ENCODE measurements around the gene NDRG3. TPM values are rescaled to one million over a fixed set of nuclear protein-coding genes. Genes with fewer than 3 reads are reported as not detected.

The NDRG3 gene
- total and polyA plus RNA-seq, 2 of the 8 experiments (the other 6 are each of a cell fraction or from before 2014, with no cell fraction given), result 25.7 to 32.3 TPM

DNA sequence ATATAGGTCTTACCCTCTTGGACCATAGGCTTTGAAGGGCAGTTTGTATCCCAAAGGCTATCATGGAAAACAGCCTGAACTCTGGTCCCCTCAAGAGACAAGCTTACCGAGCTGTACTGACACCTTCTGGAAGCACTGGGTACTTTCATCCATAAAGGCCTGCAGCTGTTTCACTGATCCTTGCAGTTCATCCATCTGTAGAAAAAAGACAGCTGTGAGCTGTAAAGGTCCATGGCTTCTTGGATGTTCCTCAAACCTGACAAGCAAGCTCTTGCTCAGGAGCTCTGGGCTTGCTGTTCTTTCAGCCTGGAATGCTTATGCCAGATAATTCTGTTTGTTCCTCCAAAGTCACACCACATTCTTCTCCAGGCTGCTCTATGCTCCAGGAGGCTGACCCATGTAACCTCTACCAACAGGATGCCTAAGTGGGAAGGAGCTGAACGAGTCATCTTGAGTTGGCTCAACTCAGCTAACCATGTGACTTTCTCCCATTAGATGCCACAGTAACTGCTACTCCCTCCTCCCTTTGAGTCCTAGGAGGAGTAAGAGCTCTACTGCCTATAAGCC lies 8.8 kb upstream of the NDRG3 start (continued):
- TF ChIP-seq, protein P1, sequence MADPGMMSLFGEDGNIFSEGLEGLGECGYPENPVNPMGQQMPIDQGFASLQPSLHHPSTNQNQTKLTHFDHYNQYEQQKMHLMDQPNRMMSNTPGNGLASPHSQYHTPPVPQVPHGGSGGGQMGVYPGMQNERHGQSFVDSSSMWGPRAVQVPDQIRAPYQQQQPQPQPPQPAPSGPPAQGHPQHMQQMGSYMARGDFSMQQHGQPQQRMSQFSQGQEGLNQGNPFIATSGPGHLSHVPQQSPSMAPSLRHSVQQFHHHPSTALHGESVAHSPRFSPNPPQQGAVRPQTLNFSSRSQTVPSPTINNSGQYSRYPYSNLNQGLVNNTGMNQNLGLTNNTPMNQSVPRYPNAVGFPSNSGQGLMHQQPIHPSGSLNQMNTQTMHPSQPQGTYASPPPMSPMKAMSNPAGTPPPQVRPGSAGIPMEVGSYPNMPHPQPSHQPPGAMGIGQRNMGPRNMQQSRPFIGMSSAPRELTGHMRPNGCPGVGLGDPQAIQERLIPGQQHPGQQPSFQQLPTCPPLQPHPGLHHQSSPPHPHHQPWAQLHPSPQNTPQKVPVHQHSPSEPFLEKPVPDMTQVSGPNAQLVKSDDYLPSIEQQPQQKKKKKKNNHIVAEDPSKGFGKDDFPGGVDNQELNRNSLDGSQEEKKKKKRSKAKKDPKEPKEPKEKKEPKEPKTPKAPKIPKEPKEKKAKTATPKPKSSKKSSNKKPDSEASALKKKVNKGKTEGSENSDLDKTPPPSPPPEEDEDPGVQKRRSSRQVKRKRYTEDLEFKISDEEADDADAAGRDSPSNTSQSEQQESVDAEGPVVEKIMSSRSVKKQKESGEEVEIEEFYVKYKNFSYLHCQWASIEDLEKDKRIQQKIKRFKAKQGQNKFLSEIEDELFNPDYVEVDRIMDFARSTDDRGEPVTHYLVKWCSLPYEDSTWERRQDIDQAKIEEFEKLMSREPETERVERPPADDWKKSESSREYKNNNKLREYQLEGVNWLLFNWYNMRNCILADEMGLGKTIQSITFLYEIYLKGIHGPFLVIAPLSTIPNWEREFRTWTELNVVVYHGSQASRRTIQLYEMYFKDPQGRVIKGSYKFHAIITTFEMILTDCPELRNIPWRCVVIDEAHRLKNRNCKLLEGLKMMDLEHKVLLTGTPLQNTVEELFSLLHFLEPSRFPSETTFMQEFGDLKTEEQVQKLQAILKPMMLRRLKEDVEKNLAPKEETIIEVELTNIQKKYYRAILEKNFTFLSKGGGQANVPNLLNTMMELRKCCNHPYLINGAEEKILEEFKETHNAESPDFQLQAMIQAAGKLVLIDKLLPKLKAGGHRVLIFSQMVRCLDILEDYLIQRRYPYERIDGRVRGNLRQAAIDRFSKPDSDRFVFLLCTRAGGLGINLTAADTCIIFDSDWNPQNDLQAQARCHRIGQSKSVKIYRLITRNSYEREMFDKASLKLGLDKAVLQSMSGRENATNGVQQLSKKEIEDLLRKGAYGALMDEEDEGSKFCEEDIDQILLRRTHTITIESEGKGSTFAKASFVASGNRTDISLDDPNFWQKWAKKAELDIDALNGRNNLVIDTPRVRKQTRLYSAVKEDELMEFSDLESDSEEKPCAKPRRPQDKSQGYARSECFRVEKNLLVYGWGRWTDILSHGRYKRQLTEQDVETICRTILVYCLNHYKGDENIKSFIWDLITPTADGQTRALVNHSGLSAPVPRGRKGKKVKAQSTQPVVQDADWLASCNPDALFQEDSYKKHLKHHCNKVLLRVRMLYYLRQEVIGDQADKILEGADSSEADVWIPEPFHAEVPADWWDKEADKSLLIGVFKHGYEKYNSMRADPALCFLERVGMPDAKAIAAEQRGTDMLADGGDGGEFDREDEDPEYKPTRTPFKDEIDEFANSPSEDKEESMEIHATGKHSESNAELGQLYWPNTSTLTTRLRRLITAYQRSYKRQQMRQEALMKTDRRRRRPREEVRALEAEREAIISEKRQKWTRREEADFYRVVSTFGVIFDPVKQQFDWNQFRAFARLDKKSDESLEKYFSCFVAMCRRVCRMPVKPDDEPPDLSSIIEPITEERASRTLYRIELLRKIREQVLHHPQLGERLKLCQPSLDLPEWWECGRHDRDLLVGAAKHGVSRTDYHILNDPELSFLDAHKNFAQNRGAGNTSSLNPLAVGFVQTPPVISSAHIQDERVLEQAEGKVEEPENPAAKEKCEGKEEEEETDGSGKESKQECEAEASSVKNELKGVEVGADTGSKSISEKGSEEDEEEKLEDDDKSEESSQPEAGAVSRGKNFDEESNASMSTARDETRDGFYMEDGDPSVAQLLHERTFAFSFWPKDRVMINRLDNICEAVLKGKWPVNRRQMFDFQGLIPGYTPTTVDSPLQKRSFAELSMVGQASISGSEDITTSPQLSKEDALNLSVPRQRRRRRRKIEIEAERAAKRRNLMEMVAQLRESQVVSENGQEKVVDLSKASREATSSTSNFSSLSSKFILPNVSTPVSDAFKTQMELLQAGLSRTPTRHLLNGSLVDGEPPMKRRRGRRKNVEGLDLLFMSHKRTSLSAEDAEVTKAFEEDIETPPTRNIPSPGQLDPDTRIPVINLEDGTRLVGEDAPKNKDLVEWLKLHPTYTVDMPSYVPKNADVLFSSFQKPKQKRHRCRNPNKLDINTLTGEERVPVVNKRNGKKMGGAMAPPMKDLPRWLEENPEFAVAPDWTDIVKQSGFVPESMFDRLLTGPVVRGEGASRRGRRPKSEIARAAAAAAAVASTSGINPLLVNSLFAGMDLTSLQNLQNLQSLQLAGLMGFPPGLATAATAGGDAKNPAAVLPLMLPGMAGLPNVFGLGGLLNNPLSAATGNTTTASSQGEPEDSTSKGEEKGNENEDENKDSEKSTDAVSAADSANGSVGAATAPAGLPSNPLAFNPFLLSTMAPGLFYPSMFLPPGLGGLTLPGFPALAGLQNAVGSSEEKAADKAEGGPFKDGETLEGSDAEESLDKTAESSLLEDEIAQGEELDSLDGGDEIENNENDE (IDR thresholded peaks at IDR 0.05; ENCODE audit: insufficient replicate concordance, low read length), result no peak
- no peak for TF ChIP-seq SIN3A (conservative IDR thresholded peaks at IDR 0.05 in 1 of 2, IDR thresholded peaks at IDR 0.05 in 1 of 2; ENCODE audit: low read depth in 1 of 2, low read length in 2 of 2)
- TF ChIP-seq YY1 (IDR thresholded peaks at IDR 0.05; ENCODE audit: low read depth, low read length), result 0 out of 2 replicates have a peak, but pooled peaks have one; percentile 8
- TF ChIP-seq, protein P2, sequence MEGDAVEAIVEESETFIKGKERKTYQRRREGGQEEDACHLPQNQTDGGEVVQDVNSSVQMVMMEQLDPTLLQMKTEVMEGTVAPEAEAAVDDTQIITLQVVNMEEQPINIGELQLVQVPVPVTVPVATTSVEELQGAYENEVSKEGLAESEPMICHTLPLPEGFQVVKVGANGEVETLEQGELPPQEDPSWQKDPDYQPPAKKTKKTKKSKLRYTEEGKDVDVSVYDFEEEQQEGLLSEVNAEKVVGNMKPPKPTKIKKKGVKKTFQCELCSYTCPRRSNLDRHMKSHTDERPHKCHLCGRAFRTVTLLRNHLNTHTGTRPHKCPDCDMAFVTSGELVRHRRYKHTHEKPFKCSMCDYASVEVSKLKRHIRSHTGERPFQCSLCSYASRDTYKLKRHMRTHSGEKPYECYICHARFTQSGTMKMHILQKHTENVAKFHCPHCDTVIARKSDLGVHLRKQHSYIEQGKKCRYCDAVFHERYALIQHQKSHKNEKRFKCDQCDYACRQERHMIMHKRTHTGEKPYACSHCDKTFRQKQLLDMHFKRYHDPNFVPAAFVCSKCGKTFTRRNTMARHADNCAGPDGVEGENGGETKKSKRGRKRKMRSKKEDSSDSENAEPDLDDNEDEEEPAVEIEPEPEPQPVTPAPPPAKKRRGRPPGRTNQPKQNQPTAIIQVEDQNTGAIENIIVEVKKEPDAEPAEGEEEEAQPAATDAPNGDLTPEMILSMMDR (IDR thresholded peaks at IDR 0.05; ENCODE audit: control extremely low read depth in 1 of 3, insufficient read depth in 1 of 3, low read depth in 1 of 3, low read length in 3 of 3), result peak in 2 of 3 experiments; percentile 79; a peak in 3 of 4 replicates

All from H1 (cell line).